Nephron (organoid): Measurements from ENCODE around the gene RPS21.

ENCODE experiments used
- H3K27ac Mint-ChIP-seq, 3 experiments: 2 replicates each; pipeline ENCODE4 v1.8.0; 2020; ENCODE audit warnings: mixed read lengths in 3 of 3, mild to moderate bottlenecking in 2 of 3, moderate library complexity in 1 of 3
- H3K27me3 Mint-ChIP-seq: 2 replicates; pipeline ENCODE4 v1.8.0; 2021; ENCODE audit warnings: low read depth, mild to moderate bottlenecking, moderate library complexity, mixed read lengths
- H3K36me3 Mint-ChIP-seq: 2 replicates; pipeline ENCODE4 v1.8.0; 2020; ENCODE audit warnings: low read depth, mixed read lengths
- H3K4me1 Mint-ChIP-seq: 2 replicates; pipeline ENCODE4 v1.8.0; 2020; ENCODE audit warnings: mixed read lengths
- H3K4me3 Mint-ChIP-seq, 3 experiments: 2 replicates each; pipeline ENCODE4 v1.8.0; 2020; ENCODE audit warnings: mild to moderate bottlenecking in 3 of 3, mixed read lengths in 3 of 3, moderate library complexity in 2 of 3
- H3K9me3 Mint-ChIP-seq: 2 replicates; pipeline ENCODE4 v1.8.0; 2020; ENCODE audit warnings: mixed read lengths
- TF ChIP-seq, protein P1 (sequence below), 3 experiments: fragments of 200-600 bp; sonication (generic); IDR thresholded peaks; one replicate each; pipeline ENCODE4 v1.5.0; 2021; ENCODE audit warnings: antibody characterized with exemption in 3 of 3; ENCODE audit not compliant: unreplicated experiment in 3 of 3

Gene RPS21

DNA sequence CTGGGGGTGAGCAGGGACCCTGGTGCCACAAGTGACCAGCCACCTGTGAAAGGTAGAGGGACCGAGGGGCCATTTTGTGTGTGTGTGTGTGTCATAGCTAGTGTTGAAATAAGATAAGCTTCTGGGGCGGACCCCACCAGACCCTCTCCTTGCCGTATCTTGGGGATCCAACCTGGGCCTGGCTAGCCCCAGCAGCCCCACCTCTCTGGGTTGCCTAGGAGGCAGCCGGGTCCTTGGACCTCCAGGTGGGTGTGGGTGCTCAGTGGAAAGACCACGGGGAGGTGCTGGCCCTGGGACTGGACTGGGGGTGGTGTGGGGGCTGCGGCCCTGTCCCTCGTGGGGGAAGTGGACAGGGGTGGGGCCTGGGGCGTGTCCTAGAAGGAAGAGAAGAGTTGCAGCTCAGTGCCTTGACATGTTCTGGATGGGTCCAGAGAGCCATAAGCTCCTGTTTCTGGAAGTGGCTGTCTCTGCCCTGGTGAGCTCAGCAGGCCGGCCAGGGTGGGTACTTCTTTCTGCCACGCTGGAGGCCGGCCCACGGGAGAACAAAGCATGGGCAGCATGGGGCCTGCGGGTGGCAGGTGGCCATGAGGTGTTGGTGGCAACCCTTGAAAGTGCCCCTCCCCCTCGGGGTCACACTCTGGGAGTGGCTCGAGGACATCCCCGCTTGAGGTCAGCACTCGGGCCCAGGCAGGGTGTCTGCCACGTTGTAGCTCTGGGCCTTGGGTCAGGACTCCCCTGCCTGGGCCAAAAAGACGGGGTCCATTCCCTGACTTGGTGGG, 32.0 kb downstream of the RPS21 start:
- no peaks in the 10 kb centered on the region for H3K4me1 Mint-ChIP-seq
- peaks cover 8% of the 10 kb centered on the region for H3K27me3 Mint-ChIP-seq
- no peak overlapping the region for H3K27ac Mint-ChIP-seq
- H3K4me3 Mint-ChIP-seq, result no peak overlapping the region
- TF ChIP-seq, protein P1, sequence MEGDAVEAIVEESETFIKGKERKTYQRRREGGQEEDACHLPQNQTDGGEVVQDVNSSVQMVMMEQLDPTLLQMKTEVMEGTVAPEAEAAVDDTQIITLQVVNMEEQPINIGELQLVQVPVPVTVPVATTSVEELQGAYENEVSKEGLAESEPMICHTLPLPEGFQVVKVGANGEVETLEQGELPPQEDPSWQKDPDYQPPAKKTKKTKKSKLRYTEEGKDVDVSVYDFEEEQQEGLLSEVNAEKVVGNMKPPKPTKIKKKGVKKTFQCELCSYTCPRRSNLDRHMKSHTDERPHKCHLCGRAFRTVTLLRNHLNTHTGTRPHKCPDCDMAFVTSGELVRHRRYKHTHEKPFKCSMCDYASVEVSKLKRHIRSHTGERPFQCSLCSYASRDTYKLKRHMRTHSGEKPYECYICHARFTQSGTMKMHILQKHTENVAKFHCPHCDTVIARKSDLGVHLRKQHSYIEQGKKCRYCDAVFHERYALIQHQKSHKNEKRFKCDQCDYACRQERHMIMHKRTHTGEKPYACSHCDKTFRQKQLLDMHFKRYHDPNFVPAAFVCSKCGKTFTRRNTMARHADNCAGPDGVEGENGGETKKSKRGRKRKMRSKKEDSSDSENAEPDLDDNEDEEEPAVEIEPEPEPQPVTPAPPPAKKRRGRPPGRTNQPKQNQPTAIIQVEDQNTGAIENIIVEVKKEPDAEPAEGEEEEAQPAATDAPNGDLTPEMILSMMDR (IDR thresholded peaks at IDR 0.05; ENCODE audit: unreplicated experiment in 3 of 3), result no peak
- H3K36me3 Mint-ChIP-seq, result no peaks in the 10 kb centered on the region
- H3K9me3 Mint-ChIP-seq, result peaks cover 2% of the 10 kb centered on the region

DNA sequence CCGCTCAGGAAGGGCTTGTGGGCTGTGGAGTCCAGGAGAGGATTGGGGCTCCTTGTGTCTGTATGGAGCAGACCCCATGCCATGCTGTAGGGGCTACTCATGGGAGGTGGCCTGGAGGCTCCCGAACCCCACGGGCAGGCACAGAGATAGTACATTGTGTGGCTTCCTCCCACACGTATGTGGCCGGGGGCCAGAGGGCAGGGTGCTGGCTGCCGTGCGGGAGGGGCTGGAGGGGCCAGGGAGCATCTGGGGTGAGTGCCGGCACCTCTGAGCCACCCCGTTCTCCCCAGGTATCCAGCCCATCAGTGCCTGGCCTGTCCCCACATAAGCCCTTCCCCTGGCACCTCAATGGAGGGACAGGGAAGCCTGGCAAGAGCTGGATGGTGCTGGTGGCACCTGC, 32.9 kb downstream of the RPS21 start:
- H3K4me3 Mint-ChIP-seq, result no peak overlapping the region
- H3K27me3 Mint-ChIP-seq, result peaks cover 8% of the 10 kb centered on the region
- H3K9me3 Mint-ChIP-seq, result peaks cover 2% of the 10 kb centered on the region
- H3K27ac Mint-ChIP-seq, result no peak overlapping the region
- TF ChIP-seq, protein P1 (IDR thresholded peaks at IDR 0.05; ENCODE audit: unreplicated experiment in 3 of 3), result no peak
- no peaks in the 10 kb centered on the region for H3K36me3 Mint-ChIP-seq
- no peaks in the 10 kb centered on the region for H3K4me1 Mint-ChIP-seq

- Mint-ChIP-seq H3K4me1 (no peaks in the 10 kb centered on the region), H3K36me3 (no peaks in the 10 kb centered on the region), H3K9me3 (peaks cover 2% of the 10 kb centered on the region), H3K27ac (peak overlapping the region in 1 of 3 experiments; percentile 48), H3K4me3 (peak overlapping the region in 1 of 3 experiments; percentile 36), H3K27me3 (peaks cover 10% of the 10 kb centered on the region)
- TF ChIP-seq, protein P1 (IDR thresholded peaks at IDR 0.05; ENCODE audit: unreplicated experiment in 3 of 3), result no peak
Observed at GRCh38 chr20:62420846-62421715, 34.2 kb downstream of the RPS21 start.

DNA sequence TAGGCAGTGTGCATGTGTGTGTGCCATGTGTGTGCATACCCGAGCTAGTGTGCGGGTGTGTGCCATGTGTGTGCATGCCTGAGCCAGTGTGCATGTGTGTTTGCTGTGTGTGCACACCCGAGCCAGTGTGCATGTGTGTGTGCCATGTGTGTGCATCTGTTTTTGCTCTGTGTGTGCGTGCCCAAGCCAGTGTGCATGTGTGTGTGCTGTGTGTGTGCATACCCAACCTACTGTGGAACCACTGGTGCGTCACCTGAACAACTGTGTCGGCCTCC, 34.8 kb downstream of the RPS21 start:
- Mint-ChIP-seq H3K36me3 (no peaks in the 10 kb centered on the region), H3K27me3 (peaks cover 10% of the 10 kb centered on the region), H3K27ac (no peak overlapping the region), H3K4me1 (no peaks in the 10 kb centered on the region), H3K9me3 (peaks cover 2% of the 10 kb centered on the region), H3K4me3 (no peak overlapping the region)
- TF ChIP-seq, protein P1 (IDR thresholded peaks at IDR 0.05; ENCODE audit: unreplicated experiment in 3 of 3), result no peak

- TF ChIP-seq, protein P1 (IDR thresholded peaks at IDR 0.05; ENCODE audit: unreplicated experiment in 3 of 3), result no peak
- peaks cover 2% of the 10 kb centered on the region for H3K9me3 Mint-ChIP-seq
- no peak overlapping the region for H3K4me3 Mint-ChIP-seq
- H3K27me3 Mint-ChIP-seq, result peaks cover 10% of the 10 kb centered on the region
- no peak overlapping the region for H3K27ac Mint-ChIP-seq
- H3K36me3 Mint-ChIP-seq, result no peaks in the 10 kb centered on the region
- no peaks in the 10 kb centered on the region for H3K4me1 Mint-ChIP-seq
Observed at GRCh38 chr20:62422636-62423325, 35.9 kb downstream of the RPS21 start.
